HG03196 (cell line): ENCODE measurements around the gene ZC3H10.
"Not testable (repeated sequence)": the region's sequence is repeated elsewhere in the genome, so short reads cannot be mapped to it uniquely, and the experiment has no call there.

Source experiments
- ATAC-seq: cut with Tn5 transposase; IDR thresholded peaks from one replicate; pipeline ENCODE4 v1.9.1; 2021; ENCODE audit not compliant: unreplicated experiment

The ZC3H10 gene, protein sequence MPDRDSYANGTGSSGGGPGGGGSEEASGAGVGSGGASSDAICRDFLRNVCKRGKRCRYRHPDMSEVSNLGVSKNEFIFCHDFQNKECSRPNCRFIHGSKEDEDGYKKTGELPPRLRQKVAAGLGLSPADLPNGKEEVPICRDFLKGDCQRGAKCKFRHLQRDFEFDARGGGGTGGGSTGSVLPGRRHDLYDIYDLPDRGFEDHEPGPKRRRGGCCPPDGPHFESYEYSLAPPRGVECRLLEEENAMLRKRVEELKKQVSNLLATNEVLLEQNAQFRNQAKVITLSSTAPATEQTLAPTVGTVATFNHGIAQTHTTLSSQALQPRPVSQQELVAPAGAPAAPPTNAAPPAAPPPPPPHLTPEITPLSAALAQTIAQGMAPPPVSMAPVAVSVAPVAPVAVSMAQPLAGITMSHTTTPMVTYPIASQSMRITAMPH

DNA sequence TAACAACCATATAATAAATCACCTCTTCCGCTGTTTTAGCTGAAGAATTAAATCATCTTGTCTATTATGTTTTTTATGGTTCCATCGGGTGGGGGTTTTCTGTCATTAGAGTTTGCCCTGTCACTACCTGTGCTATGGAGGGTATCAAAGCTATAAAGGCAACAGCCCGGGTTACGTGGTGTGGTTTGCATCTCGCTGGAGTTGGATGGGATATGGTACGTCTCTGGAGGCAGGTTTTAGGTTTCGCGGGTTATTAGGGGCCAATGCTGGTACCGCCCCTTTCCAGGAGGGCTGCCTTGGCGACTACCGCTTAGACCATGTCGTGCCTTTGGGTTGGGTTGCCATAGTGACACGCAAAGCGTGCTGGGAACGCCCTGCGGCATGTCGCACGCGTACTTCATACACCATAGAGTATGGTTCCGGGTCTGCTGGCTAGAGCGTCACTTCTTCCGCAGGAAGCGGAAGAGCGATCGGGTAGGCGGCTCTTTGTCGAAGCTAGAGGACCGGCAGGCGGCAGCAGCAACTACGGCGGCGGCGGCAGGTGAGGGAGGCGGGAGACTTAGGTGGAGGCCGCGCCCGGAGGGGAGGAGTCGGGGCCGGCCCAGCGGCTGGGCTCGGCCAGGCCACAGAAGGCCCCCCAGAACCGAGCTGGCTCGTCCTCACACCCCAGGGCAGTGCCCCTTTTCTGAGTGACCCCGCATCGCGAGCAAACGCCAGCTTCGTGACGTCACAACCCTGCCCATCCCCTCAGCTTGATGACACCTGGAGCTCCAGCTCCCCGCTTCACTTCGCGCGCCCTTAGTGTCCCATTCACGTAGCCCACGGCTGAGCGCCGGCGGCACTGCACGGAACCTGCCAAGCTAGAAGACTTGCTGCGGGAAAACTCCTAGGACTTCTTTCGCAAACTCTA is at the start of gene ZC3H10:
Gene ZC3H10, plus strand, starts transcription at position 489 of the 910 bp plus-strand sequence. CDS start 2,297 bp downstream, outside the sequence.
- peak; percentile 83 for ATAC-seq

DNA sequence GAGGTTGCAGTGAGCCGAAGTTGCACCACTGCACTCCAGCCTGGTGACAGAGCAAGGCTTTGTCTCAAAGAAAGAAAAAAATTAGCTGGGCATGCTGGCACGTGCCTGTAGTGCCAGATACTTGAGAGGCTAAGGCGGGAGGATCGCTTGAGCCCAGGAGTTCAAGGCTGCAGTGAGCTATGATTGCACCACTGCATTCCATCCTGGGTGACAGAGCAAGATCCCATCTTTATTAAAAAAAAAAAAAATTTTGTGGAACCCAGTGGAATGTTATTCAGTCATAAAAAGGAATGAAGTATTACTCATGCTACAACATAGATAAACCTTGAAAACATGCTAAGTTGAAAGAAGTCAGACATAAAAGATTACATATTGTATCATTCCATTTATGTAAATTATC is 46.4 kb upstream of the ZC3H10 start:
- ATAC-seq = no peak

DNA sequence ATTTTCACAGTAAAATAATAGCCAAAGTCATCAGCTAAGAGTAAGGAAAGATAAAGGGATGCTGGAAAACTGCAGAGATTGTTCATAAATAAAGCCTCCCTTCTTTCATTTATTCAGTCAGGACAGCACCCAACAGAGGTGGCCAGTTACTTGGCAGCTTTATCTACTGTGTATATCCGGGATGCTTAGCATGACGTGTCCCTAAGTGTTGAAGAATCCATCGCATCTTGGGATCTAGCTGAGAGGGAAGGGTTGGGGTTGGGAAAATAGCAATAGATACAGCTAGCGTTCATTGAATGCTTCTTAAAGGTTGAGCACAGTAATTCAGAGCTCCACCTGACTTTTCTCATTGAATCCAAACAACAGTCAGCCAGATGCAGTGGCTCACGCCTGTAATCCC is 43.7 kb upstream of the ZC3H10 start:
- no peak for ATAC-seq

DNA sequence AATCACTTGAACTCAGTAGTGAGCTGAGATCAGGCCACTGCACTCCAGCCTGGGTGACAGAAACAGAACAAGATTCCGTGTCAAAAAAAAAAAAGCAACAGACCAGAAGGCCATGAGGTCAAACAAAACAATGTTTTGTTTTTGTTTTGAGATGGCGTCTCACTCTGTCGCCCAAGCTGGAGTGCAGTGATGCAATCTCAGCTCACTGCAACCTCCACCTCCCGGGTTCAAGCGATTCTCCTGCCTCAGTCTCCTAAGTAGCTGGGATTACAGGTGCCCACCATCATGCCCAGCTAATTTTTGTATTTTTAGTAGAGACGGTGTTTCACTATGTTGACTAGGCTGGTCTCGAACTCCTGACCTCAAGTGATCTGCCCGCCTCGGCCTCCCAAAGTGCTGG is 40.1 kb upstream of the ZC3H10 start:
- ATAC-seq = not testable (repeated sequence)

DNA sequence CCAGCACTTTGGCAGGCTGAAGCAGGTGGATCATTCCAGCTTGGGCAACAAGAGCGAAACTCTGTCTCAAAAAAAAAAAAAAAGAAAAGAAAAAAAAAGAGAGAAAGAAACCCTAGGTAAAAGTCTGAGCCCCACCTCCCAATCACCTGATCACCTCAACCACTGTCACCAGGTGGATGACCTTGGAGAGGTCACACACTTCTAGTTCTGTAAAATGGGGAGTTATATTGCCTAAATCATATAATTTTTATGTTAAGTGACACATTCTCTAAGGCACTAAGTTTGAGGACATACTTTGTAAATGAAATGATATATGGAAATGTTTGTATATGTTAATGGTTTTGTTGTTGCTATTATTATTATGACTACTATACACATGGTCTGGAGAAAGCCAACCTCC is 39.6 kb upstream of the ZC3H10 start:
- no peak for ATAC-seq

DNA sequence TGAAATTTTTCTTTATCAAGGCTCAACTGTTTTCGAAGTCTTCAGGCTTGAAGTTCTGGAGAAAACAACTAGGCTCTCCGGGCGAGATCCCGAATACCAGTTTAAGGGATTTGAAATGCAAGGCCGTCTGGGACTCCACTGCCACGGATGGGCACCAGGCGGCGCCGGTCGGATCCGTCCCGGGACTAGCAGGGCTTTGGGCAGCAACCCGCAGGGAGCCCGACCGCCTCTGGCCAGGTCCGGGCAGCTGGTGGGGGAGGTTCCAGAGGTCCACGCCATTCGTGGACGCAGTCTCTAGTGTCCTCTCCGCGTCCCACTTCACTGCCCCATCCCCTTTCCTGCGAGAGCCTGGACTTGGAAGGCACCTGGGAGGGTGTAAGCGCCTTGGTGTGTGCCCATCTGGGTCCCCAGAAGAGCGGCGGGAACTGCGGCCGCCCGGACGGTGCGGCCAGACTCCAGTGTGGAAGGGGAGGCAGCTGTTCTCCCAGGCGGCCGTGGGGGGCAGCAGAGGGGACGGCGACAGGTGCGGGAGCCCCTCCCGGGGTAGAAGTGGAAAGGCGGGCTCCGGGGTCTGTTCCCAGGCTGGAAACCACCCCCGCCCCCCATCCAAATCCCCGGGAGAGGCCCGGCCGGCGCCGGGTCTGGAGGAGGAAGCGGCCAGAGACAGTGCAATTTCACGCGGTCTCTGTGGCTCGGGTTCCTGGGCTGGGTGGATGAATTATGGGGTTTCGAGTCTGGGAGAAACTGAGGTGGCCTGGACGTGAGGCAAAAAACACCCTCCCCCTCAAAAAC is 38.9 kb upstream of the ZC3H10 start:
- ATAC-seq = peak; percentile 56

DNA sequence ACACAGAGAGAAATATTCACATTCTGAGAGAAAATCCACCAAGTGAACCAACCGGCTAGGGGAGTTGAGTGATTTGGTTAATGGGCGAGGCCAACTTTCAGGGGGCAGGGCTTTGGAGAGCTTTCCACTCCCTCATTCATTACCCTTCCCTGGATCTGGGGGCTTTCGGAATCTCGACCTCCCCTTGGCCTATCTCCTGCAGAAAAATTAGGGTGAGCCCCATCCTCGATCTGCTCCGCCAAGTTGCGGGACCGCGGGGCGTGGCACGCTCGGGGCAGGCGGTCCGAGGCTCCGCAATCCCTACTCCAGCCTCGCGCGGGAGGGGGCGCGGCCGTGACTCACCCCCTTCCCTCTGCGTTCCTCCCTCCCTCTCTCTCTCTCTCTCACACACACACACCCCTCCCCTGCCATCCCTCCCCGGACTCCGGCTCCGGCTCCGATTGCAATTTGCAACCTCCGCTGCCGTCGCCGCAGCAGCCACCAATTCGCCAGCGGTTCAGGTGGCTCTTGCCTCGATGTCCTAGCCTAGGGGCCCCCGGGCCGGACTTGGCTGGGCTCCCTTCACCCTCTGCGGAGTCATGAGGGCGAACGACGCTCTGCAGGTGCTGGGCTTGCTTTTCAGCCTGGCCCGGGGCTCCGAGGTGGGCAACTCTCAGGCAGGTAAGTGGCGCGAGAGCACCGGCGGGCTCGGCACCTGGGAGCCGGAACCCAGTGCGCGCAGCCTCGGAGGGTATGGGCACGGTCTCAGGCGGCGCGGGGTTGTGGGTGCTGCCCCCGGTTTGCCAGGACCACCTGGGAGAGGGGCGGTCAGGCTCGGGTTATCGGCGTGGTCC is 38.1 kb upstream of the ZC3H10 start, which contains the start of gene ERBB3:
Gene ERBB3, plus strand, starts transcription at position 443 of the 833 bp plus-strand sequence. Its CDS starts 136 bp downstream, at position 579.
- ATAC-seq = no peak

DNA sequence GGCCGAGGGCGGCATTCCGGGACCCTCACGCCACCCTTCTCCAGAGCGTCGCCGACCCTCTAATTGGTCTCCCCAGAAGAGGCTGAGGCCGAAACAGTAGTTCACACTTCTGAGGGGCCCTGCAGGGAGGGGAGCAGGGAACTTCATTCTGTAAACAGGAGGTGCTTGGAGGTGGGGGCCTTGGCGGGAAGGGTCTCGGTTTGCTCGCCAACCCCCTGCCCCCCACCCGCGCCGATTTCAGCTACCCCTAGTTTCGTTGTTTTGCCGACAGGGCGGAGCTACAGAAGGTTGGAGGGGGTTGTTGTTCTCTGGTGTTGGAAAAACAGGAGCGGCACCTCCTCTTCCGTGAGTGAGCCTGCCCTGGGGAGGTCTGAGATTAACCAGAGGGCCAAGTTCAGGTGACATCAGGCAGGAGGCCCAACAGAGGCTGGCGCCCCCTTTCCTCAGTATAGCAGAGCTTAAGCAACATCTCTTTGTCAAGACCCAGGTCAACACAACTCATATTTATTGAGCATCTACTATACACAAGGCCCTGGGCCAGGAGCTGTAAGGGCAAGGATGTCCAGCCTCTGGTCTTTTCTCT is 37.4 kb upstream of the ZC3H10 start:
- ATAC-seq = no peak

DNA sequence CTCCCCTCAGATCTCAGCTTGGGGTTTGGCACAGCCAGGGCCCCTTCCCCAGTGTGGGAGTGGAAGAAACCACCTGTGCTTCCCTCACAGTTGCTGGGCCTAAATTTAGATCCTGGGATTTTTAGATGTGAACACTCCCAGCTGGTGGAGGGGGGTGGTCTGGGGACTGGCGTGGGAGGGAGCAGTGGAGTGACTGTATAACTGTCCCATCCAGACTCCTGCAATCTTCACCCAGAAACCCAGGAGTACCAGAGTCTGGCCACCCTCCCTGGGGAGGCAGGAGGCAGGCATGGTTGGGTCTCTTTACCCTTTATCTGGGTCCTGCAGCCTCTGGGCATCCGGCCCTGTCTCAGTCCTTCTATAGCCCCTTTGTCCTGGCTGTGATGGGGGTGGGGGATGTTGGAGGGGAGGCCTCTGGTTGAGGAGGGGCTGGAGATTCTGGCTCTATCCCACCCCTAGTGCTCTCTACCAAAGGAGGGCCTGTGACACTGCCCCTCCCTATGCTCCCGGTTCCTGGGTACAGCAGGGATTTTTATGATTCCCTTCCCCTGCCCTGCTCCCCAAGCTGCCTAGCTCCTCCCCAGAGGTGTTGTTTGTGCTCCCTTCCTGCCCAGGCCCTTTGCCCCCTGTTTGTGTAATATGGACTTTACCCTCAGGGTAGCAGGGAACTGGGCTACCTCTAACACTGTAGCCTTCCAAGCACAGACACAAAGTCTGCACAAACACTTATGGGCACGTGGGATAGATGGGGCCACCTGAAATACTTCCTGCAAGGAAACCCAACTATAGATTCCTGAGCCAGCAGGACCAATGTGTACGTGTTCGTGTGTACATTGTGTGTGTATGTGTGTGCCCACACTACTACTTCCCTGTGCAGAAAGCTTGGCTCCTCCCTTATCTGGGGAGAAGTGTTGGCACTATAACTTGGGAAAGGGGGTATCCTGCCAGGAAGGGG is 36.4 kb upstream of the ZC3H10 start:
- ATAC-seq = no peak

DNA sequence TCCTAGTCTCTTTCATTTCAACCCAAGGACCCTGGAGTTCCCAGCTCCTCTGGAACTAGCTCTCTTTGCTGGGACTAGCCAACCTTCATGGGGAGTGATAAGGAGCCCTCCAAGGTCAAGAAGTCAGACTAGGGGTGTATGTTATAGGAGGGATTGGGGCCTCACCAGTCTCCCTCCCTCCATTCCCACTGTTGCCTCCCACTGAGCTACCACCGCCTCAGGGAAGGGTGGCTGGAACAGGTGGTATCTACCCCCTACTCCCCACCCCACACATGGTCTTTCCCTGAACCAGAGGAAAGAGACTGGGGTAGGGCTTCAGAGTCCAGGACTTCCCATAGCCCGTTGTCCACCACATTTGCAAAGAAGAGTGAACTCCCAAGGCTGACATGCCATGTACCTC is 35.7 kb upstream of the ZC3H10 start:
- no peak for ATAC-seq

DNA sequence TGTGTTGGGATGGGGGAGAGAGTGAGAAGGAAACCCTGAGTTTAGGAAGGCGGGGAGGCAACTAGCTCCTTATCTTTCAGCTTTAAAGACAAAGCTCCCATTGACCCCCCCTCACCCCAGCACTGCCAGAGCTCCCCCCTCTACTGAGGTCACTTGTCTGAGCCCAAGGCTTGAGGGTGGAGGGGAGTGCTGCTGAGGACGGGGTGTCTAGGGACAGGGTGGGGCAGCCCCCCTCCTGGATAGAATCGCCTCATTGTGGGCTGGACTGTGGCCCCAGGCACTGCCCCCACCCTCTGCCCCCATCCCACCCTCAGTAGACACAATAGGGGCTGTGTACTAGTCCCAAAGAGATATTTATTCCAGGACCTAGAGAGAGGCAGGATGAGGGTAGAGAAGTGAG is 35.1 kb upstream of the ZC3H10 start:
- ATAC-seq = no peak

DNA sequence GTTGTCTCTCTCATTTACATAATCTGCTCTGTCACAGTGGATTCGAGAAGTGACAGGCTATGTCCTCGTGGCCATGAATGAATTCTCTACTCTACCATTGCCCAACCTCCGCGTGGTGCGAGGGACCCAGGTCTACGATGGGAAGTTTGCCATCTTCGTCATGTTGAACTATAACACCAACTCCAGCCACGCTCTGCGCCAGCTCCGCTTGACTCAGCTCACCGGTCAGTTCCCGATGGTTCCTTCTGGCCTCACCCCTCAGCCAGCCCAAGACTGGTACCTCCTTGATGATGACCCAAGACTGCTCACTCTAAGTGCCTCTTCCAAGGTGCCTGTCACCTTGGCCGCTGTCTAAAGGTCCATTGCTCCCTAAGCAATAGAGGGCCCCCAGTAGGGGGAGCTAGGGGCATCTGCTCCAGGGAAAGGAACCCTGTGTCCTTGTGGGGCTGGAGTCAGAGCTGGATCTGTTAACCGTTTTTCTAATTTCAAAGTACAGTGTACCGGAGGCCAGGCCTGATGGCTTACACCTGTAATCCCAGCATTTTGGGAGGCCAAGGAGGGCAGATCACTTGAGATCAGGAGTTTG is 33.0 kb upstream of the ZC3H10 start:
- ATAC-seq = no peak

DNA sequence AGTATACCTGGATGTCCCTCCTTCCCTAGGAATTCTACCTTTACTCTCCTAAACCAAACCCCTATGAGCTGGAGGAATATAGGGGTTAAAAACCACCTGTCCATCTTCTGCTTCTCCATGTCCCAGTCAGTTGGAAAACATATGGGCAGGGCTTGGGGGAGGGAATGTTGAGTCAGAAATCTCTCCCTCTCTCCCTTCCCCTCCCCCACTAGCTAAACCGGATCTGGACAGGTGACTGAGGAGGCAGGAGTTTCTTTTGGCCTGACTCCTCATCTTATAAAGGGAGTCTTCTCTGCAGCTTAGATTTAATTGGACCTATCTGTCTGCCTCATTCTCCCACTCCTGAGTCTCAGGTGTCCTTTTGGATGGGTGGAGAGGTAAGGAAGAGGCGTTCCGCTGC is 32.0 kb upstream of the ZC3H10 start:
- ATAC-seq = no peak

DNA sequence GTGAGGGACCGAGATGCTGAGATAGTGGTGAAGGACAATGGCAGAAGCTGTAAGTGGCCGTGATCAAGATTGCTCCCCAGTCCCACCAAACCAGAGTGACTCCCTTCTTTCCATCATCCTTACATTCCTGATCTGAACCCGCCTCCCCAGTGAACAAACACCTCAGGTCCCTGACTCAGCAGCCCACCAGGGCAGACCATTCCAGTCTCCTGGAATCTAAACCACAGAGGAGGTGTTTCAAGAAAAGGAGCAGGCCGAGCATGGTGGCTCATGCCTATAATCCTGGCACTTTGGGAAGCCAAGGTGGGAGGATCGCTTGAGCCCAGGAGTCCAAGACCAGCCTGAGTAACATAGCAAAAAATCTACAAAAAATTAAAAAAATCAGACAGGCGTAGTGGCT is 31.5 kb upstream of the ZC3H10 start:
- no peak for ATAC-seq

DNA sequence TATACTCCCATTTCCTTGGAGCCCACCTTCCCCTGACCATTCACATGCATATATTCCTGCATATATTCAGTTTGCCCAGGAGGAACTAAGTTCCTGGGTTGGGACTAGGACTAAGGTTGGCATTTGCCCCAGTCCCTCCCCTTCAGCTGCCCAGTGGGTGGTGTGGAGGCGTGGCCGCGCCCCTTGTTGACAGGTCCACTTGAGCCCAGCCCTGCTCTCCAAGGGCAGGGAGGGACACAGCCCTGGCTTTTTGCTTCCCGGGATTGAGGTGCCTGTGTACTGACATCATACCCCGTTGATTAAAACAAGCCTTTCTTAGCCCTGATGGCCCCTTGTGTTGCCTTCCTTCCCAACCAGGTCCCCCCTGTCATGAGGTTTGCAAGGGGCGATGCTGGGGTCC is 30.8 kb upstream of the ZC3H10 start:
- no peak for ATAC-seq

DNA sequence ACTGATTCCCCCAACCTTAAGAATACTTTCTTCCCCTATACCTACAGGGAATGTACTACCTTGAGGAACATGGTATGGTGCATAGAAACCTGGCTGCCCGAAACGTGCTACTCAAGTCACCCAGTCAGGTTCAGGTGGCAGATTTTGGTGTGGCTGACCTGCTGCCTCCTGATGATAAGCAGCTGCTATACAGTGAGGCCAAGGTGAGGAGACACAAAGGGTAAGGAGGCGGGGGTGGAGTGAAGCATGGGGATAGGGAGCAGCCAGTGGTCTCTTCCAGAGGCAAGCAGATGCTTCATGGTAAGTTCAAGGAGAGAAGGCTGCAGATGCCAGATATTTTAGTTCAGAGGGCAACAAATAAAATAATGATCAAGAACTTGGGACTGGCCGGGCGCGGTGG is 20.3 kb upstream of the ZC3H10 start:
- ATAC-seq = no peak

DNA sequence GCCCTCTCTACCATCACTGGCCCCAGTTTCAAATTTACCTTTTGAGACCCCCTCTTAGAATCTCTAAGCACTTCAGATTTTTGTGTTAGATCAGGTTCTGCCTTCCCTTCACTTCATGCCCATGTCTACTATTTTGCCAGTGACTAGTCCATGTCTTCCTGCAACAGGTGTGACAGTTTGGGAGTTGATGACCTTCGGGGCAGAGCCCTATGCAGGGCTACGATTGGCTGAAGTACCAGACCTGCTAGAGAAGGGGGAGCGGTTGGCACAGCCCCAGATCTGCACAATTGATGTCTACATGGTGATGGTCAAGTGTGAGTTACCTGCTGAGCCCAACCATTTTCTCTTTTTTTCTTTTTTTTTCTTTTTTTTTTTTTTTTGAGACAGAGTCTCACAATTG is 19.5 kb upstream of the ZC3H10 start:
- no peak for ATAC-seq

DNA sequence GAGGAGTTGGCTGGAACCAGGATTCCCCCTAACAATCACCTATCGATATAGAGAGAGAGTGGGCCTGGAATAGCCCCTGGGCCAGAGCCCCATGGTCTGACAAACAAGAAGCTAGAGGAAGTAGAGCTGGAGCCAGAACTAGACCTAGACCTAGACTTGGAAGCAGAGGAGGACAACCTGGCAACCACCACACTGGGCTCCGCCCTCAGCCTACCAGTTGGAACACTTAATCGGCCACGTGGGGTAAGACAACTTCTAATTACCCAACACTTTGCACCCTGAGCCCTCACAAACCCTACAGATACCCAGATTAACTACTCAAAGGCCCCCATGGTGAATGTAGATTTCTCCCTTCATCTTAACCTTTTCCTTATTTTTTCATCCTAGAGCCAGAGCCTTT is 18.3 kb upstream of the ZC3H10 start:
- no peak for ATAC-seq
